ENCODE results near the gene MCL1.

MCL1 gene

DNA sequence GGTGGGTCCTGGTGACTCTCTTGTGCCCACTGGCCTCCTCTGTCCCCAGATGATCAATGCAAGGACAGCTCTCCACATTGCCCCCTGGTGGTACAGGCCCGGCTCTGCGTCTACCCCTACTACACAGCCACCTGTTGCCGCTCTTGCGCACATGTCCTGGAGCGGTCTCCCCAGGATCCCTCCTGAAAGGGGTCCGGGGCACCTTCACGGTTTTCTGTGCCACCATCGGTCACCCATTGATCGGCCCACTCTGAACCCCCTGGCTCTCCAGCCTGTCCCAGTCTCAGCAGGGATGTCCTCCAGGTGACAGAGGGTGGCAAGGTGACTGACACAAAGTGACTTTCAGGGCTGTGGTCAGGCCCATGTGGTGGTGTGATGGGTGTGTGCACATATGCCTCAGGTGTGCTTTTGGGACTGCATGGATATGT is 19.4 kb downstream of the MCL1 start:
- CTCF ChIA-PET = interaction anchor here (0.6 to 2.9 kb wide), 16 partner anchors 8 to 266 kb away, joined by 3 to 15 read pairs (median 4); partner anchors contain the start of genes ENSA and GOLPH3L
- TF ChIP-seq, protein P1, sequence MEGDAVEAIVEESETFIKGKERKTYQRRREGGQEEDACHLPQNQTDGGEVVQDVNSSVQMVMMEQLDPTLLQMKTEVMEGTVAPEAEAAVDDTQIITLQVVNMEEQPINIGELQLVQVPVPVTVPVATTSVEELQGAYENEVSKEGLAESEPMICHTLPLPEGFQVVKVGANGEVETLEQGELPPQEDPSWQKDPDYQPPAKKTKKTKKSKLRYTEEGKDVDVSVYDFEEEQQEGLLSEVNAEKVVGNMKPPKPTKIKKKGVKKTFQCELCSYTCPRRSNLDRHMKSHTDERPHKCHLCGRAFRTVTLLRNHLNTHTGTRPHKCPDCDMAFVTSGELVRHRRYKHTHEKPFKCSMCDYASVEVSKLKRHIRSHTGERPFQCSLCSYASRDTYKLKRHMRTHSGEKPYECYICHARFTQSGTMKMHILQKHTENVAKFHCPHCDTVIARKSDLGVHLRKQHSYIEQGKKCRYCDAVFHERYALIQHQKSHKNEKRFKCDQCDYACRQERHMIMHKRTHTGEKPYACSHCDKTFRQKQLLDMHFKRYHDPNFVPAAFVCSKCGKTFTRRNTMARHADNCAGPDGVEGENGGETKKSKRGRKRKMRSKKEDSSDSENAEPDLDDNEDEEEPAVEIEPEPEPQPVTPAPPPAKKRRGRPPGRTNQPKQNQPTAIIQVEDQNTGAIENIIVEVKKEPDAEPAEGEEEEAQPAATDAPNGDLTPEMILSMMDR (conservative IDR thresholded peaks at IDR 0.05; ENCODE audit: low read depth) = peak; percentile 87
- POLR2A ChIA-PET (ENCODE audit: low non-redundant PET) = interaction anchor here (1.7 kb wide), 1 partner anchor 20 kb away, joined by 7 read pairs; the partner anchor contains the start of gene MCL1
- peak overlapping the region; percentile 100 for H3K27ac ChIP-seq
- peak; percentile 47 for DNase-seq (ENCODE audit: low spot score)

DNA sequence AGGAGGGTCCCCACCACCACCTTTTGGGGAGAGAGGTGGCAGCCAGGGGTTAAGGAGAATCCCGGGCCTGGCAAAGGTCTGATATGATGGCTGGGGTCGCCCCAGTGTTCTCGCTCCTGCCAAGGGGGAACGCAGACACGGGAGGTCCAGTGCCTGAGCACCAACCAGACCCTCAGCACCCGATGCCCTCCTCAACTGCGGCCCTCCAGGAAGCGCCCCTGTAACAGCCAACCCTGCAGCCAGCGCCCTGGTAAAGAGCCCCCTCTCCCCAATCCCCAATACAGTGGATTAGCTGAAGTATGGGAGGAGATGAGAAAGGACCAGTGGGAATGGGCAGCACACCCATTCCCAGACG is 19.8 kb downstream of the MCL1 start:
- H3K27ac ChIP-seq = peak overlapping the region; percentile 100
- ChIA-PET CTCF (interaction anchor here (0.6 to 2.9 kb wide), 11 partner anchors 8 to 266 kb away, joined by 3 to 15 read pairs (median 4); no protein-coding TSS in a partner anchor), POLR2A (ENCODE audit: low non-redundant PET) (interaction anchor here (1.7 kb wide), 1 partner anchor 20 kb away, joined by 7 read pairs; the partner anchor contains the start of gene MCL1)
- DNase-seq (ENCODE audit: low spot score) = no peak
- TF ChIP-seq, protein P1 (conservative IDR thresholded peaks at IDR 0.05; ENCODE audit: low read depth) = no peak

GRCh38 chr1:150558761-150559655 is 20.4 kb downstream of the MCL1 start:
- CTCF ChIA-PET = interaction anchor here (0.6 to 2.9 kb wide), 12 partner anchors 7 to 447 kb away, joined by 3 to 15 read pairs (median 4); no protein-coding TSS in a partner anchor
- TF ChIP-seq, protein P1 (conservative IDR thresholded peaks at IDR 0.05; ENCODE audit: low read depth) = no peak
- no peak for DNase-seq (ENCODE audit: low spot score)
- POLR2A ChIA-PET (ENCODE audit: low non-redundant PET) = interaction anchor here (1.7 kb wide), 1 partner anchor 21 kb away, joined by 7 read pairs; the partner anchor contains the start of gene MCL1
- peak overlapping the region; percentile 100 for H3K27ac ChIP-seq

GRCh38 chr1:150558303-150558704 is 21.1 kb downstream of the MCL1 start:
- TF ChIP-seq, protein P1 (conservative IDR thresholded peaks at IDR 0.05; ENCODE audit: low read depth) = no peak
- ChIA-PET CTCF (interaction anchor here (0.5 to 0.6 kb wide), 2 partner anchors 232 to 422 kb away, joined by 5 read pairs; no protein-coding TSS in a partner anchor), POLR2A (ENCODE audit: low non-redundant PET) (interaction anchor here (0.6 kb wide), 1 partner anchor 316 kb away, joined by 3 read pairs; no protein-coding TSS in a partner anchor)
- DNase-seq (ENCODE audit: low spot score) = no peak
- H3K27ac ChIP-seq = peak overlapping the region; percentile 100

- TF ChIP-seq, protein P1 (conservative IDR thresholded peaks at IDR 0.05; ENCODE audit: low read depth) = no peak
- POLR2A ChIA-PET (ENCODE audit: low non-redundant PET) = interaction anchor here (0.6 kb wide), 1 partner anchor 316 kb away, joined by 3 read pairs; no protein-coding TSS in a partner anchor
- H3K27ac ChIP-seq = peak overlapping the region; percentile 100
- CTCF ChIA-PET = interaction anchor here (0.5 kb wide), 1 partner anchor 232 kb away, joined by 5 read pairs; no protein-coding TSS in a partner anchor
- DNase-seq (ENCODE audit: low spot score) = no peak
Observed at GRCh38 chr1:150557813-150558212, 21.6 kb downstream of the MCL1 start.

GRCh38 chr1:150557065-150557600 is 22.3 kb downstream of the MCL1 start:
- ChIA-PET CTCF (interaction anchor here (0.6 kb wide), 1 partner anchor 20 kb away, joined by 3 read pairs; no protein-coding TSS in a partner anchor), POLR2A (ENCODE audit: low non-redundant PET) (no interaction called here)
- TF ChIP-seq, protein P1 (conservative IDR thresholded peaks at IDR 0.05; ENCODE audit: low read depth) = no peak
- DNase-seq (ENCODE audit: low spot score) = no peak
- H3K27ac ChIP-seq = peak overlapping the region; percentile 100
